Effector memory CD4-positive, alpha-beta T cell (primary cell): ENCODE measurements around the gene GALNTL6.
"Not testable (repeated sequence)": the region's sequence is repeated elsewhere in the genome, so short reads cannot be mapped to it uniquely, and the experiment has no call there.

Experiments
- DNase-seq, 3 donors: peaks; one replicate each; pipeline ENCODE4 v3.0.0-alpha.2; 2020
- H3K27ac ChIP-seq: 2 replicates; pipeline ENCODE4 v1.7.0; 2013; ENCODE audit warnings: mild to moderate bottlenecking, low read length, moderate library complexity; ENCODE audit not compliant: insufficient read depth, poor library complexity, severe bottlenecking
- H3K27me3 ChIP-seq: replicated peaks from 2 replicates; pipeline ENCODE4 v1.7.0; 2013; ENCODE audit warnings: mild to moderate bottlenecking, low read length; ENCODE audit not compliant: insufficient read depth, control insufficient read depth, poor library complexity, severe bottlenecking
- H3K36me3 ChIP-seq: 2 replicates; pipeline ENCODE4 v1.7.0; 2013; ENCODE audit warnings: mild to moderate bottlenecking, low read length, moderate library complexity; ENCODE audit not compliant: control insufficient read depth, insufficient read depth
- H3K4me1 ChIP-seq: 2 replicates; pipeline ENCODE4 v1.7.0; 2013; ENCODE audit warnings: low read length, mild to moderate bottlenecking; ENCODE audit not compliant: control insufficient read depth, insufficient read depth, poor library complexity, severe bottlenecking
- H3K4me3 ChIP-seq: 2 replicates; pipeline ENCODE4 v1.7.0; 2013; ENCODE audit warnings: low read length, low read depth, mild to moderate bottlenecking; ENCODE audit not compliant: insufficient read depth, poor library complexity, severe bottlenecking
- H3K9me3 ChIP-seq: 2 replicates; pipeline ENCODE4 v1.7.0; 2013; ENCODE audit warnings: mild to moderate bottlenecking, low read length, moderate library complexity; ENCODE audit not compliant: control insufficient read depth

The GALNTL6 gene

DNA sequence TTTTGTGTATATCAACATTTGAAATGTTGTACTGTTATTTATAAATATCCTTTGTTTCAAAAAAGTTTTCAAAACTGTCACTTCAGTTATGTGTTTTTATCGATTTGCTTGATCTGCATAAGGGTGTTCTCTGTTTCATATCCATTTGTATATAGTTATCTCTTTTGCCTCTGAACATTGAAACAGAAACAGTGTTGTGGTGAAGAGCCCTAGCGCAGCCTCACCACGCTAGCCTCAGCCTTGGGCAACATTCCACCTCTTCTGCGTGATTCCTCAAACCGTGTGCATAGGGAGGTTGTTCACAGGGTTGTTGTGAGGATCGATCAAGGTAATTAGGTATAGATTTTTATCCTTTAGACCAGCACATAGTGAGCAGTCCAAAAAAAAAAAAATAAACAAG lies 1068.4 kb downstream of the GALNTL6 start:
- Histone ChIP-seq H3K36me3 (no peaks in the 10 kb centered on the region), H3K27me3 (no peaks in the 10 kb centered on the region), H3K27ac (no peak overlapping the region), H3K9me3 (no peaks in the 10 kb centered on the region), H3K4me1 (no peaks in the 10 kb centered on the region), H3K4me3 (no peak overlapping the region)
- DNase-seq, result no peak

DNA sequence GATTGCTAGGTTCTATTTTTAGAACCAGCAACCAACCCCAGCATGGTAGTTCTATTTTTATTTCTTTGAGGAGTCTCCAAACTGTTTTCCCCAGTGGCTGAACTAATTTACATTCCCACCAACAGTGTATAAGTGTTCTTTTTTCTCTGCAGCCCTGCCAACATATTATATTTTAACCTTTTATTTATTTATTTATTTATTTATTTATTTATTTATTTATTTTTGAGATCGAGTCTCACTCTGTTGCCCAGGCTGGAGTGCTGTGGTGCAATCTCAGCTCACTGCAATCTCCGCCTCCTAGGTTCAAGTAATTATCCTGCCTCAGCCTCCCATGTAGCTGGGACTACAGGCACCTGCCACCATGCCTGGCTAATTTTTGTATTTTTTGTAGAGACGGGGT lies 1074.2 kb downstream of the GALNTL6 start:
- H3K36me3 ChIP-seq, H3K4me1 ChIP-seq, DNase-seq, H3K4me3 ChIP-seq, H3K27me3 ChIP-seq, H3K9me3 ChIP-seq, H3K27ac ChIP-seq: not testable (repeated sequence)

DNA sequence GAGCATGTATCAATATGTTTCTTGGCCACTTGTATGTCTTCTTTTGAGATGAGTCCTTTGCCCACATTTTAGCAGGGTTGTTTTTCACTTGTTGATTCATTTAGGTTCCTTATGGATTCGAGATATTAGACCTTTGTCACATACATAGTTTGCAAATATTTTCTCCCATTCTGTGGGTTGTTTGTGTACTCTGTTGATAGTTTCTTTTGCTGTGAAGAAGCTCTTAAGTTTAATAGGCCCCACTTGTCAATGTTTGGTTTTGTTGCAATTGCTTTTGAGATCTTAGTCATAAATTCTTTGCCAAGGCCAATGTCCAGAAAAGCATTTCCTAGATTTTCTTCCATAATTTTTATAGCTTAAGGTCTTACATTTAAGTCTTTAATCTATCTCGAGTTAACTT lies 1074.8 kb downstream of the GALNTL6 start:
- Histone ChIP-seq H3K9me3 (no peaks in the 10 kb centered on the region), H3K36me3 (no peaks in the 10 kb centered on the region), H3K27ac (no peak overlapping the region), H3K27me3 (no peaks in the 10 kb centered on the region), H3K4me1 (no peaks in the 10 kb centered on the region), H3K4me3 (no peak overlapping the region)
- DNase-seq, result no peak

DNA sequence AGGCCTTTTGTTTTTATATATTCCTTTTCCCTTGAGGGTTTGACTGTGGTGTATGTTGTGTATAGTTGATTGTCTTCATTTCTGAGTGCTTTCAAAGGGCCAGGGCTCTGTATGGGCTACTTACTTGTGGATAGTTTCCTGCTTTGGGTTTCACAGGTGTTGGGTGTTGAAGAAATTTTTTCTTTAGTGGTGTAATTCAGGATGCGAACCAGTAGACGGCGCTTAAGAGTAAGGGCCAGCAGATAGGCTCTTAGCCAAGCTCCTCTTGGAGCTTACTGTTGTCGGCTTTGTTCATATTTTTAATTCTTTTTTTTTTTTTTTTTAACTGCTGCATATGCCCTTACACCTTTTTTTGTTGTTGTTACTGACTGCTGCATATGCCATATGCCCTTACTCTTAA lies 1079.1 kb downstream of the GALNTL6 start:
- Histone ChIP-seq H3K4me1 (no peaks in the 10 kb centered on the region), H3K27me3 (no peaks in the 10 kb centered on the region), H3K4me3 (no peak overlapping the region), H3K9me3 (no peaks in the 10 kb centered on the region), H3K36me3 (no peaks in the 10 kb centered on the region), H3K27ac (no peak overlapping the region)
- no peak for DNase-seq

DNA sequence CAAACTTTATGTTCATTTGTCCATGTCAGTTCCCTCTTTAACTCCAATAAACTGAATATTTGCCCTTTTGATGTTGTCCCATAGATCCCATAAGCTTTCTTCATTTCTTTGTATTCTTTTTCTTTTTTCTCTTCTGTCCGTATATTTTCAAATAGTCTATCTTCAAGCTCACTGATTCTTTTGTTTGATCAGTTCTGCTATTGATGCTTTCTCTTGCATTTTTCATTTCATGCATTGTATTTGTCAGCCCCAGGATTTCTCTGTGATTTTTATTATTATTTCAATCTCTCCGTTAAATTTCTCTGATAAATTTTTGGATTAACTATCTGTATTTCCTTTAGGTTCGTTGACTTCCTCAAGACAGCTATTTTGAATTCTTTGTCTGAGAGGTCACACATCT lies 1082.5 kb downstream of the GALNTL6 start:
- Histone ChIP-seq H3K36me3 (no peaks in the 10 kb centered on the region), H3K27me3 (no peaks in the 10 kb centered on the region), H3K9me3 (no peaks in the 10 kb centered on the region), H3K4me1 (no peaks in the 10 kb centered on the region), H3K27ac (no peak overlapping the region), H3K4me3 (no peak overlapping the region)
- no peak for DNase-seq

DNA sequence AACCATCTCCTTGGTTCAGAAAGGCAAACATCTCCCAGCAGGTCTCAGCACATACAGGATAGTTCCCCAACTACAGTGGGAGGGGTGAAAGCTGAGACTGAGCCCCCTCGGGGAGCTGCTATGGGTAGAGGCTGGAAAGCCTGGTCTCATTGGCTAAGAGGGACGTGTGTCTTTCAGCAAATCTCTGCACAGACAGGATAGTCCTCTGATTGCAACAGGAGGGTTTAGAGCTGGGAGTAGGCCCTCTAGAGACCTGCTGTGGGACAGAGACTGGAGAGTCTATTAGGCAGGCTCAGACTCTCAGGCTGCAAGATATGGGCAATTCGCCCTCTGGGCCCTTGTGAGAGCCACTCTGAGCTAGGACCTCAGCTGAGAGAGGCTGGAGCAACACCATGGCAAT lies 1083.8 kb downstream of the GALNTL6 start:
- no peaks in the 10 kb centered on the region for H3K9me3 ChIP-seq
- DNase-seq, result no peak
- H3K27ac ChIP-seq, result no peak overlapping the region
- H3K27me3 ChIP-seq, result no peaks in the 10 kb centered on the region
- no peaks in the 10 kb centered on the region for H3K4me1 ChIP-seq
- H3K4me3 ChIP-seq, result no peak overlapping the region
- no peaks in the 10 kb centered on the region for H3K36me3 ChIP-seq

DNA sequence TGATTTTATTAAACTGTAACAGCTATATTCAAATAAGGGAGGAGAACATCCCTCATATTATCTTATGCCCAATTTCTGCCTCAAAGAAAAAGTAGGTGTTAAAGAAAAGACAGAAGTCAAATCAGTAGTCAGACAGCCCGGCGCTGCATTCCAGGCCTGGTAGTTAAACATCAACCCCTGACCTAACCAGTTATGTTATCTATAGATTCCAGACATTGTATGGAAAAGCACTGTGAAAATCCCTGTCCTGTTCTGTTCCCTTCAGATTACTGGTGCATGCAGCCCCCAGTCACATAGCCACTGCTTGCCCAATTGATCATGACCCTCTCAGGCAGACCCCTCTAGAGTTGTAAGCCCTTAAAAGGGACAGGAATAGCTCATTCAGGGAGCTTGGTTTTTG lies 1085.5 kb downstream of the GALNTL6 start:
- H3K4me1 ChIP-seq, result no peaks in the 10 kb centered on the region
- H3K27ac ChIP-seq, result no peak overlapping the region
- H3K36me3 ChIP-seq, result no peaks in the 10 kb centered on the region
- no peak for DNase-seq
- no peaks in the 10 kb centered on the region for H3K9me3 ChIP-seq
- H3K27me3 ChIP-seq, result no peaks in the 10 kb centered on the region
- no peak overlapping the region for H3K4me3 ChIP-seq

DNA sequence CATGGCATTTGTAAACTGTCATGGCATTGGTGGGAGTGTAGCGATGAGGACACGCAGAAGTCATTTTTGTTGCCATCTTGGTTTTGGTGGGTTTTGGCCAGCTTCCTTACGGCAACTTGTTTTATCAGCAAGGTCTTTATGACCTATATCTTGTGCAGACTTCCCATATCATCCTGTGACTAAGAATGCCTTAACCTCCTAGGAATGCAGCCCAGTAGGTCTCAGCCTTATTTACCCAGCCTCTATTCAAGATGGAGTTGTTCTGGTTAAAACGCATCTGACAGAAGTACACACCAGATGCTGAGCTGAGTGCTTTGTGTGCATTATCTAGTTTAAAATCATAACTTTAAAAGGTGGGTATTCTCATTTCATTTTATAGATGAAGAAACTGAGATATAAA lies 1086.7 kb downstream of the GALNTL6 start:
- H3K27me3 ChIP-seq, result no peaks in the 10 kb centered on the region
- no peak overlapping the region for H3K4me3 ChIP-seq
- DNase-seq, result no peak
- no peak overlapping the region for H3K27ac ChIP-seq
- H3K4me1 ChIP-seq, result no peaks in the 10 kb centered on the region
- H3K9me3 ChIP-seq, result no peaks in the 10 kb centered on the region
- no peaks in the 10 kb centered on the region for H3K36me3 ChIP-seq

DNA sequence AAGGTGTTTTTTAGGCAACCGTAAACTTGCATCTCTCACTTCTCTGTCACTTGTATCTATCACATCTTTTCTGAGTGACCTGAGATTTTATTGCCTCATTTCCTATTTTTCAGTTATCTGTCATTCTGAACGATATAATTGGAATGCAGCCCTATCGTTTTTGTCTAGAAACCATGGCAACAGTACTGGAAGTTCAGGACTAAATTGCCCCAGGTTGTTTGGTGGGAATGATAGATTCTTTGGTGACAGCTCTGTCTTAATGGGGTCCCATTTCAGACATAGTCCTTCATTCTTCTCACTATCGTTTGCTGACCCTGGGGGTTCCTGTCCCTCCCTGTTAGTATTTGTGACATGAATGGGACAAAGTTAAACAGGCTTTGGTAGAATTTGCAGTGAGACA lies 1087.7 kb downstream of the GALNTL6 start:
- no peak overlapping the region for H3K4me3 ChIP-seq
- no peak for DNase-seq
- no peaks in the 10 kb centered on the region for H3K27me3 ChIP-seq
- H3K4me1 ChIP-seq, result no peaks in the 10 kb centered on the region
- H3K27ac ChIP-seq, result no peak overlapping the region
- no peaks in the 10 kb centered on the region for H3K9me3 ChIP-seq
- no peaks in the 10 kb centered on the region for H3K36me3 ChIP-seq

DNA sequence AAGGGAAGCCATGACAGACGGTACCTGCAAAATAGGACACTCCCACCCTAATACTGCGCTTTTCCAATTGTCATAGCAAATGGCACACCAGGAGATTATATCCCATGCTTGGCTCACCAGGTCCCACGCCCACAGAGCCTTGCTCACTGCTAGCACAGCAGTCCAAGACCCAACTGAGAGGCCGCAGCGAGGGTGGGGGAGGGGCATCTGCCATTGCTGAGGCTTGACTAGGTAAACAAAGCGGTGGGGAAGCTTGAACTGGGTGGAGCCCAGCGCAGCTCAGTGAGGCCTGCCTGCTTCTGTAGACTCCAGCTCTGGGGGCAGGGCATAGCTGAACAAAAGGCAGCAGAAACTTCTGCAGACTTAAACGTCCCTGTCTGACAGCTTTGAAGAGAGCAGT lies 1099.3 kb downstream of the GALNTL6 start:
- not testable (repeated sequence) for H3K9me3 ChIP-seq, H3K36me3 ChIP-seq, H3K27me3 ChIP-seq, H3K4me3 ChIP-seq, H3K4me1 ChIP-seq, DNase-seq, H3K27ac ChIP-seq

DNA sequence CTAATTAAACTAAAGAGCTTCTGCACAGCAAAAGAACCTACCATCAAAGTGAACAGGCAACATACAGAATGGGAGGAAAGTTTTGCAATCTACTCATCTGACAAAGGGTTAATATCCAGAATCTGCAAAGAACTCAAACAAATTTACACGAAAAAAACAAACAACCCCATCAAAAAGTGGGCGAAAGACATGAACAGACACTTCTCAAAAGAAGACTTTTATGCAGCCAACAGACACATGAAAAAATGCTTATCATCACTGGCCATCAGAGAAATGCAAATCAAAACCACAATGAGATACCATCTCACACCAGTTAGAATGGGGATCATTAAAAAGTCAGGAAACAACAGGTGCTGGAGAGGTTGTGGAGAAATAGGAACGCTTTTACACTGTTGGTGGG lies 1104.2 kb downstream of the GALNTL6 start:
- H3K4me3 ChIP-seq, H3K36me3 ChIP-seq, H3K4me1 ChIP-seq, DNase-seq, H3K27ac ChIP-seq, H3K27me3 ChIP-seq, H3K9me3 ChIP-seq: not testable (repeated sequence)
